Left lung (tissue), 10 donors: ENCODE results near the gene FER. TPM values are rescaled to one million over a fixed set of nuclear protein-coding genes. Genes with fewer than 3 reads are reported as not detected.
"Not testable (repeated sequence)": the region's sequence is repeated elsewhere in the genome, so short reads cannot be mapped to it uniquely, and the experiment has no call there.

ENCODE experiments used
- ATAC-seq: fragments of 200-7000 bp; cut with Tn5 transposase; one replicate; pipeline ENCODE4 v1.9.1; 2020; ENCODE audit warnings: moderate library complexity
- DNase-seq, 4 donors: peaks; one replicate each; pipeline ENCODE4 v3.0.0-alpha.2; 2013 to 2020
- H3K27ac ChIP-seq, 2 donors: fragments of 200-600 bp; sonication (generic) in 1 of 2; one replicate each; pipeline versions ENCODE4 v1.5.0 to v1.8.0; 2020 to 2021
- H3K27me3 ChIP-seq, 2 donors: fragments of 200-600 bp; sonication (generic) in 1 of 2; one replicate each; pipeline versions ENCODE4 v1.5.0 to v1.8.0; 2020 to 2021
- H3K36me3 ChIP-seq, 2 donors: fragments of 200-600 bp; sonication (generic) in 1 of 2; one replicate each; pipeline versions ENCODE4 v1.5.0 to v1.8.0; 2020 to 2021
- H3K4me1 ChIP-seq, 2 donors: fragments of 200-600 bp; one replicate each; pipeline ENCODE4 v1.8.0; 2021
- H3K4me3 ChIP-seq, 2 donors: fragments of 200-600 bp; sonication (generic) in 1 of 2; one replicate each; pipeline versions ENCODE4 v1.5.0 to v1.8.0; 2020 to 2021; ENCODE audit warnings: mild to moderate bottlenecking in 1 of 2
- H3K9me3 ChIP-seq, 2 donors: fragments of 200-600 bp; sonication (generic) in 1 of 2; one replicate each; pipeline versions ENCODE4 v1.5.0 to v1.8.0; 2020 to 2021
- intact Hi-C, 2 donors: fragments of 100-400 bp; cut with DNase I; formaldehyde crosslinking; loops; one replicate each; pipeline versions ENCODE4 v1.11.2 to v1.14.2; 2022
- polyA plus RNA-seq, 6 donors: library from polyadenylated mRNA; unstranded; fragments of 120-200 nt; gene quantifications; one replicate each; pipeline ENCODE4 v1.2.1, GENCODE V29; 2013; ENCODE audit not compliant: insufficient read length in 6 of 6
- total RNA-seq, 2 donors: library from RNA; stranded (reverse); fragmentation: NEBNext Ultra II Directional; extraction: Animal tissue kit (Norgen Biotek cat#: 25700); gene quantifications; one replicate each; pipeline ENCODE4 v1.2.1, GENCODE V29; 2021
- TF ChIP-seq, protein P1 (sequence below), 2 donors: fragments of 200-600 bp; sonication (generic) in 1 of 2; IDR thresholded peaks; one replicate each; pipeline versions ENCODE4 v1.5.0 to v1.8.0; 2021; ENCODE audit warnings: antibody characterized with exemption in 2 of 2
- donor health status: DM: no; HTN: yes; CAD: no.
- donor health status: DM: no; HTN: no; CAD: no.

Gene FER
- total and polyA plus RNA-seq, 8 donors: 16.6 to 27.0 (median 19.4) TPM

GRCh38 chr5:108878756-108879155 lies 131.1 kb downstream of the FER start:
- Histone ChIP-seq H3K36me3 (no peaks in the 10 kb centered on the region), H3K9me3 (no peaks in the 10 kb centered on the region), H3K27ac (no peak overlapping the region), H3K4me3 (no peak overlapping the region), H3K4me1 (no peaks in the 10 kb centered on the region), H3K27me3 (no peaks in the 10 kb centered on the region)
- ATAC-seq (no peak), DNase-seq (no peak)
- intact Hi-C loops: no loop called here
- TF ChIP-seq, protein P1, sequence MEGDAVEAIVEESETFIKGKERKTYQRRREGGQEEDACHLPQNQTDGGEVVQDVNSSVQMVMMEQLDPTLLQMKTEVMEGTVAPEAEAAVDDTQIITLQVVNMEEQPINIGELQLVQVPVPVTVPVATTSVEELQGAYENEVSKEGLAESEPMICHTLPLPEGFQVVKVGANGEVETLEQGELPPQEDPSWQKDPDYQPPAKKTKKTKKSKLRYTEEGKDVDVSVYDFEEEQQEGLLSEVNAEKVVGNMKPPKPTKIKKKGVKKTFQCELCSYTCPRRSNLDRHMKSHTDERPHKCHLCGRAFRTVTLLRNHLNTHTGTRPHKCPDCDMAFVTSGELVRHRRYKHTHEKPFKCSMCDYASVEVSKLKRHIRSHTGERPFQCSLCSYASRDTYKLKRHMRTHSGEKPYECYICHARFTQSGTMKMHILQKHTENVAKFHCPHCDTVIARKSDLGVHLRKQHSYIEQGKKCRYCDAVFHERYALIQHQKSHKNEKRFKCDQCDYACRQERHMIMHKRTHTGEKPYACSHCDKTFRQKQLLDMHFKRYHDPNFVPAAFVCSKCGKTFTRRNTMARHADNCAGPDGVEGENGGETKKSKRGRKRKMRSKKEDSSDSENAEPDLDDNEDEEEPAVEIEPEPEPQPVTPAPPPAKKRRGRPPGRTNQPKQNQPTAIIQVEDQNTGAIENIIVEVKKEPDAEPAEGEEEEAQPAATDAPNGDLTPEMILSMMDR (IDR thresholded peaks at IDR 0.05): no peak

GRCh38 chr5:108881133-108881532 lies 133.4 kb downstream of the FER start:
- Histone ChIP-seq H3K4me3 (no peak overlapping the region), H3K27me3 (no peaks in the 10 kb centered on the region), H3K4me1 (no peaks in the 10 kb centered on the region), H3K36me3 (no peaks in the 10 kb centered on the region), H3K9me3 (no peaks in the 10 kb centered on the region), H3K27ac (no peak overlapping the region)
- TF ChIP-seq, protein P1 (IDR thresholded peaks at IDR 0.05): no peak
- ATAC-seq (no peak), DNase-seq (no peak)
- intact Hi-C loops: no loop called here

DNA sequence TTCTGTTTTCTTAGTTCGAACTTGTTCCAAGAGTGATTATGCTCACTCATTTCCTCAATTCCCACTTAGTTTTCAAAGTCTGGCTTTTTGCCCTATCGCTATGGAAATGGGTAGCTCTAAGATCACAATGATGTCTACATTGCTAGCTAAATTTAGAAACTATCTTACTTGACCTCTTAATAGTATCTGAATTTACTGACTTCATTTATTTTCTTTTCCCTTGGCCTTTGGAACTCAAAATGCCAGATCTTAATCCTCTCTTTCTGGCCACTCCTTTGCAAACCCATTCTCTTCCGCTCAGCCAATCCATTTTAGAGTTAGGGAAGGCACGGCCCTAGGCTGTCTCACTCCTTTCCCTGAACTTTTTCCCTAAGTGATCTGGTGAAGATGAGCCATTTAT lies 137.0 kb downstream of the FER start:
- intact Hi-C loops: no loop called here
- H3K27me3 ChIP-seq: no peaks in the 10 kb centered on the region
- DNase-seq (peak in 2 of 4 donors; percentile 36 to 48), ATAC-seq (no peak)
- TF ChIP-seq, protein P1 (IDR thresholded peaks at IDR 0.05): no peak
- H3K36me3 ChIP-seq: no peaks in the 10 kb centered on the region
- H3K27ac ChIP-seq: no peak overlapping the region
- no peaks in the 10 kb centered on the region for H3K4me1 ChIP-seq
- no peak overlapping the region for H3K4me3 ChIP-seq
- H3K9me3 ChIP-seq: no peaks in the 10 kb centered on the region

DNA sequence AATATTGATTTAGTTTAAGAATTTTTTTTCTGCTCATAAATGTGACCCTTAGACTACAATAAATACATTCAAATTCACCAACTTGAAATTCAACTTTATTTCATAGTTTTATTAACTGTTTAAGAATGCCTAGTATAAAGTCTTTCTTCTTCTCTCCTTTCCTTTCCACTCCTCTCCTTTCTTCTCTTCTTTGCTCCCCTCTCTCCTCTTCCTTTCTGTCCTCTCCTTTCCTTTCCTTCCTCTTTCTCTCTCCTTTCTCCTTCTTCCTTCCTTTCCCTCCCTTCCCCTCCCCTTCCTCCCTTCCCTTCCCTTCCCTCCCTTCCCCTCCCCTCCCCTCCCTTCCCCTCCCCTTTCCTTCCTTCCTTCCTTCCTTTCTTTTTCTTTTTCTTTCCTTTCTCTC lies 150.6 kb downstream of the FER start:
- TF ChIP-seq, protein P1 (IDR thresholded peaks at IDR 0.05): no peak
- H3K4me3 ChIP-seq: no peak overlapping the region
- ATAC-seq (no peak), DNase-seq (no peak)
- intact Hi-C loops: no loop called here
- H3K36me3 ChIP-seq: peaks cover 0 to 7% of the 10 kb centered on the region in 2 donors
- no peaks in the 10 kb centered on the region for H3K9me3 ChIP-seq
- no peaks in the 10 kb centered on the region for H3K4me1 ChIP-seq
- H3K27me3 ChIP-seq: no peaks in the 10 kb centered on the region
- H3K27ac ChIP-seq: no peak overlapping the region

- intact Hi-C loops: no loop called here
- H3K27me3 ChIP-seq: no peaks in the 10 kb centered on the region
- no peaks in the 10 kb centered on the region for H3K9me3 ChIP-seq
- H3K36me3 ChIP-seq: peaks cover 0 to 7% of the 10 kb centered on the region in 2 donors
- ATAC-seq (no peak), DNase-seq (no peak)
- H3K4me1 ChIP-seq: no peaks in the 10 kb centered on the region
- H3K27ac ChIP-seq: no peak overlapping the region
- TF ChIP-seq, protein P1 (IDR thresholded peaks at IDR 0.05): no peak
- H3K4me3 ChIP-seq: no peak overlapping the region
These were observed 151.0 kb downstream of the FER start for GRCh38 chr5:108898707-108899106.

DNA sequence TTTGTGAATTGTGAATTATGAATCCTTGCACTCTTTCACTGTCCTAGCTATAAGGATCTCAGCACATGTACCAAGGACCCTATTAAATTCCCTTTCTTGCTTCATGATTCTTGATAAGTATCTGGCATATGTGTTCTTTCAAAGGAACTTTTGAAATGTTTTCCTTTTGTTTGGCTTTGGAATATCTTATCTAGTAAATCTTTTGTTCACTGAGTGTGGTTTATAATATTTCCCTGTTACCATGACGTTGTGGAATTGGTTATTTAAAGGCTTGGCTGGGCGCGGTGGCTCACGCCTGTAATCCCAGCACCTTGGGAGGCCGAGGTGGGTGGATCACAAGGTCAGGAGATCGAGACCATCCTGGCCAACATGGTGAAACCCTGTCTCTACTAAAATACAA lies 151.5 kb downstream of the FER start:
- intact Hi-C loops, H3K4me1 ChIP-seq, H3K27ac ChIP-seq, DNase-seq, H3K27me3 ChIP-seq, H3K4me3 ChIP-seq, H3K36me3 ChIP-seq, ATAC-seq, H3K9me3 ChIP-seq: not testable (repeated sequence)
